A549 (cell line): Measurements from ENCODE around the gene ACO2. TPM values are rescaled to one million over a fixed set of nuclear protein-coding genes. Genes with fewer than 3 reads are reported as not detected.

Experiments used
- ATAC-seq, 2 experiments: fragments of 200-7000 bp in 1 of 2; fragments of >200 bp in 1 of 2; cut with Nextera tagmentation in 1 of 2; cut with Tn5 transposase in 1 of 2; 3 replicates each; pipeline versions ENCODE4 v1.8.0 to v1.9.1; 2018 to 2020; ENCODE audit warnings: mild to moderate bottlenecking in 1 of 2, moderate library complexity in 1 of 2
- CTCF ChIA-PET: fragments of 300-600 bp; sonication (Branson Sonifier 250); formaldehyde crosslinking; extraction: SDS; loops from one replicate; lab custom pipeline; 2021; ENCODE audit warnings: antibody characterized with exemption, inconsistent platforms; lab: Yijun Ruan, JAX
- POLR2A ChIA-PET: fragments of 350-600 bp; formaldehyde crosslinking; extraction: SDS; loops from one replicate; lab custom pipeline; 2021; ENCODE audit warnings: antibody characterized with exemption, inconsistent platforms; lab: Yijun Ruan, JAX
- DNase-seq, 2 experiments: peaks; one replicate each; pipeline versions ENCODE4 v3.0.0 to v3.0.0-alpha.2; 2011 to 2016; ENCODE audit warnings: low read depth in 1 of 2, low spot score in 1 of 2
- FAIRE-seq: peaks from 2 replicates; lab custom pipeline; 2011; peaks lifted over from hg19 to GRCh38; lab: Jason Lieb, UNC
- H3K27ac ChIP-seq, 2 experiments: fragments of >200 bp; sonication (Bioruptor Twin); formaldehyde crosslinking; 3 replicates each; pipeline ENCODE4 v1.5.1; 2016 to 2017
- H3K4me1 ChIP-seq: fragments of >200 bp; sonication (Bioruptor Twin); formaldehyde crosslinking; 3 replicates; pipeline ENCODE4 v1.6.1; 2016
- H3K4me2 ChIP-seq: fragments of >200 bp; sonication (Bioruptor Twin); formaldehyde crosslinking; 3 replicates; pipeline ENCODE4 v1.6.1; 2016
- H3K4me3 ChIP-seq: fragments of >200 bp; sonication (Bioruptor Twin); formaldehyde crosslinking; 3 replicates; pipeline ENCODE4 v1.5.1; 2016
- H3K9me3 ChIP-seq: fragments of >200 bp; sonication (Bioruptor Twin); formaldehyde crosslinking; 3 replicates; pipeline ENCODE4 v1.6.1; 2016
- ATOH8 ChIP-seq: fragments of 250-450 bp; sonication (Bioruptor Pico); IDR thresholded peaks from 2 replicates; pipeline ENCODE4 v1.5.0; 2020; ENCODE audit warnings: low read depth, mild to moderate bottlenecking, moderate library complexity
- CHD4 ChIP-seq: fragments of 200-600 bp; sonication (generic); IDR thresholded peaks from 2 replicates; pipeline ENCODE4 v1.6.1; 2016; ENCODE audit warnings: antibody characterized with exemption, mild to moderate bottlenecking, borderline replicate concordance
- CTCF ChIP-seq: fragments of >200 bp; sonication (Bioruptor Twin); formaldehyde crosslinking; IDR thresholded peaks from 3 replicates; pipeline ENCODE4 v1.5.1; 2016
- EHMT2 ChIP-seq: fragments of 200-600 bp; sonication (generic); IDR thresholded peaks from 2 replicates; pipeline ENCODE4 v1.6.1; 2016; ENCODE audit warnings: antibody characterized with exemption, low read depth, mild to moderate bottlenecking, moderate library complexity
- ESRRA ChIP-seq: fragments of 150-350 bp; IDR thresholded peaks from 2 replicates; pipeline ENCODE4 v1.6.1; 2014; ENCODE audit warnings: mild to moderate bottlenecking, low read length, borderline replicate concordance
- GATA3 ChIP-seq: IDR thresholded peaks from 2 replicates; pipeline ENCODE4 v1.6.1; 2012; ENCODE audit warnings: borderline replicate concordance
- HMGXB4 ChIP-seq: fragments of 250-450 bp; sonication (Bioruptor Pico); IDR thresholded peaks from 2 replicates; pipeline ENCODE4 v1.5.0; 2021; ENCODE audit warnings: mild to moderate bottlenecking, moderate library complexity, borderline replicate concordance
- JUN ChIP-seq, 2 experiments: fragments of >200 bp; sonication (Bioruptor Twin); formaldehyde crosslinking; IDR thresholded peaks; 2 replicates in 1 of 2; 3 replicates in 1 of 2; pipeline ENCODE4 v1.6.1; 2016 to 2017
- MAZ ChIP-seq: fragments of 150-350 bp; IDR thresholded peaks from 2 replicates; pipeline ENCODE4 v1.6.1; 2014; ENCODE audit warnings: antibody characterized with exemption, low read depth, low read length, borderline replicate concordance
- NFE2L2 ChIP-seq: fragments of 150-350 bp; conservative IDR thresholded peaks from 2 replicates; pipeline ENCODE4 v1.6.1; 2014; ENCODE audit warnings: low read length
- POLR2AphosphoS2 ChIP-seq: conservative IDR thresholded peaks from 2 replicates; pipeline ENCODE4 v1.6.1; 2012; ENCODE audit warnings: low read length, improper control_type of control experiment, inconsistent platforms
- RARB ChIP-seq: fragments of 250-450 bp; sonication (Bioruptor Pico); IDR thresholded peaks from 2 replicates; pipeline ENCODE4 v1.8.0; 2021; ENCODE audit warnings: mild to moderate bottlenecking, moderate library complexity
- RCOR1 ChIP-seq: fragments of 150-350 bp; IDR thresholded peaks from 2 replicates; pipeline ENCODE4 v1.6.1; 2014; ENCODE audit warnings: antibody characterized with exemption, low read length, low read depth
- RNF2 ChIP-seq: fragments of 200-600 bp; sonication (generic); IDR thresholded peaks from 2 replicates; pipeline ENCODE4 v1.6.1; 2016; ENCODE audit warnings: low read depth, mild to moderate bottlenecking, antibody characterized with exemption, moderate library complexity, borderline replicate concordance
- SMC3 ChIP-seq: fragments of >200 bp; sonication (Bioruptor Twin); formaldehyde crosslinking; IDR thresholded peaks from 3 replicates; pipeline ENCODE4 v1.6.1; 2018; ENCODE audit warnings: inconsistent platforms
- ZFP36 ChIP-seq: fragments of 450-650 bp; IDR thresholded peaks from 2 replicates; pipeline ENCODE4 v1.6.1; 2014; ENCODE audit warnings: borderline replicate concordance; ENCODE audit not compliant: partially characterized antibody
- WGBS: methylation state at CpG from one replicate; pipeline ENCODE4 v1.1.6; 2017; ENCODE audit errors: missing lambda C conversion rate; 5-methylcytosine and 5-hydroxymethylcytosine counted together
- polyA plus RNA-seq, 4 experiments: library from polyadenylated mRNA; depleted of rRNA in 3 of 4; stranded (reverse); fragments of >200 nt; fragmentation: RNase III in 1 of 4; extraction: RNeasy Plus Mini Kit Qiagen cat#74134 plus additional on column Dnase treatment in 1 of 4; gene quantifications; 2 replicates in 3 of 4; 3 replicates in 1 of 4; pipeline ENCODE4 v1.2.3, GENCODE V29; 2011 to 2017

The ACO2 gene
- polyA plus RNA-seq, 2 of the 4 experiments (the other 2 are of a cell fraction): 30.7 to 43.7 TPM

GRCh38 chr22:41442240-41442792, 26.6 kb upstream of the ACO2 start:
- FAIRE-seq: no peak
- H3K4me2 ChIP-seq: no peak overlapping the region
- H3K27ac ChIP-seq: no peak overlapping the region
- TF ChIP-seq HMGXB4 (CRISPR knock-in tag) (no peak), POLR2AphosphoS2 (no peak), CTCF (no peak), CHD4 (no peak), ZFP36 (no peak), ESRRA (no peak), GATA3 (no peak), EHMT2 (no peak), NFE2L2 (no peak), RARB (no peak), RCOR1 (no peak)
- 93% methylated on average over 2 of the region's 2 CpGs for WGBS
- DNase-seq: no peak
- ChIA-PET CTCF (interaction anchor here (1.3 to 2.4 kb wide), 2 partner anchors 38 to 85 kb away, joined by 3 to 4 read pairs; no protein-coding TSS in a partner anchor), POLR2A (interaction anchor here (0.7 kb wide), 1 partner anchor 34 kb away, joined by 3 read pairs; no protein-coding TSS in a partner anchor)
- H3K9me3 ChIP-seq: no peaks in the 10 kb centered on the region
- H3K4me3 ChIP-seq: no peak overlapping the region
- H3K4me1 ChIP-seq: peaks cover 9% of the 10 kb centered on the region; the same call in 1 of the 3 replicates
- ATAC-seq: no peak

GRCh38 chr22:41444360-41445128, 24.4 kb upstream of the ACO2 start:
- Histone ChIP-seq H3K27ac (peak overlapping the region; percentile 100), H3K4me3 (peak overlapping the region; percentile 96), H3K9me3 (no peaks in the 10 kb centered on the region), H3K4me1 (peaks cover 15% of the 10 kb centered on the region), H3K4me2 (peak overlapping the region; percentile 94)
- ATAC-seq: peak; percentile 66 to 79
- ChIA-PET POLR2A (interaction anchor here (0.9 to 2.6 kb wide), 2 partner anchors 24 to 63 kb away, joined by 4 to 20 read pairs; partner anchors contain the start of genes ACO2, PHF5A and TEF), CTCF (interaction anchor here (1.7 to 2.4 kb wide), 2 partner anchors 41 to 83 kb away, joined by 4 to 5 read pairs; no protein-coding TSS in a partner anchor)
- TF ChIP-seq ATOH8 (CRISPR knock-in tag) (no peak), SMC3 (no peak), RNF2 (no peak), JUN (IDR thresholded peaks at IDR 0.05) (peak in 1 of 2 experiments; percentile 42; a peak in 1 of 5 replicates), MAZ (no peak)
- WGBS: 2% methylated on average over 30 of the region's 35 CpGs
- FAIRE-seq: no peak
- peak; percentile 77 to 96 for DNase-seq
